ENCODE measurements around the gene ANAPC7.
"Not testable (repeated sequence)": the region's sequence is repeated elsewhere in the genome, so short reads cannot be mapped to it uniquely, and the experiment has no call there.

The ANAPC7 gene

DNA sequence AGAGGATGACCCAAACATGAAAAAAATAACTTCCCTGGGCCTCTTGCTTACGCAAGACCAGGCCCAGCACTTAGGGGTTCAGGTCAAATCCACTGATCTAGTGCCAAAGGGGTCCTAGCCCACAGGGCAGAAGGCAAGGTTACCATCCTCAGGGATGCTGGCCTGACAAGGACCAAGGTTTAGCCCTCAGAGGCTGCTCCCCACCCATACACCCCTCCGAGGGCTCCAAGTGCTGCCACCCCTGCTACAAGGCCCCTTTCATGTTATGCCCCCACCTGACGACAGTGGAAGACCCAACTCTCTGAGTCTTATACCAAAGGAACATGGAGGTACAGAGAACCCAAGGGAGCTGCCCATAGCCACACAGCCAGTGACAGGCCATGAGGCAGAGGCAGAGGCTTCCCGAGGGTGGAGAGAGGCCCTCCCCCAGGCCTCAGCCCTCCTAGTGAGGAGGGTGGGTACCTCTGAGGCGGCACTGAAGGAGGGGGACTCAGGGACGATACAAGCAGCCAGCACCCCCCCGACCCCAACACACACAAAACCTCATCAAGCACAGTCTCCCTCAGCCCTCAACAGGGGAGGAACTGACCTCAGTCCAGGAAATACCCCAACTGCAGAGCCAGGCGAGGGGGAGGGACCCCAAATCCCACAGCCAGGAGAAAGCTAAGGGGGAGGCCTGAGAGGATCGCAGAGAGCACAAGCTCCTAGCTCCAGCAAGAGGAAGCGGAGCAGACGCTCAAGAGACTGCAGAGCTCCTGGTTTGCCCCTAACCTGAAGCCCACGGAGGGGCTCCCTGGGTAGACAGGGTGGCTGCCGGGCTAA, 37.0 kb downstream of the ANAPC7 start:
- no peak for DNase-seq (ENCODE audit: low spot score)
- TF ChIP-seq, protein P1, sequence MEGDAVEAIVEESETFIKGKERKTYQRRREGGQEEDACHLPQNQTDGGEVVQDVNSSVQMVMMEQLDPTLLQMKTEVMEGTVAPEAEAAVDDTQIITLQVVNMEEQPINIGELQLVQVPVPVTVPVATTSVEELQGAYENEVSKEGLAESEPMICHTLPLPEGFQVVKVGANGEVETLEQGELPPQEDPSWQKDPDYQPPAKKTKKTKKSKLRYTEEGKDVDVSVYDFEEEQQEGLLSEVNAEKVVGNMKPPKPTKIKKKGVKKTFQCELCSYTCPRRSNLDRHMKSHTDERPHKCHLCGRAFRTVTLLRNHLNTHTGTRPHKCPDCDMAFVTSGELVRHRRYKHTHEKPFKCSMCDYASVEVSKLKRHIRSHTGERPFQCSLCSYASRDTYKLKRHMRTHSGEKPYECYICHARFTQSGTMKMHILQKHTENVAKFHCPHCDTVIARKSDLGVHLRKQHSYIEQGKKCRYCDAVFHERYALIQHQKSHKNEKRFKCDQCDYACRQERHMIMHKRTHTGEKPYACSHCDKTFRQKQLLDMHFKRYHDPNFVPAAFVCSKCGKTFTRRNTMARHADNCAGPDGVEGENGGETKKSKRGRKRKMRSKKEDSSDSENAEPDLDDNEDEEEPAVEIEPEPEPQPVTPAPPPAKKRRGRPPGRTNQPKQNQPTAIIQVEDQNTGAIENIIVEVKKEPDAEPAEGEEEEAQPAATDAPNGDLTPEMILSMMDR (IDR thresholded peaks at IDR 0.05; ENCODE audit: borderline replicate concordance, control extremely low read depth, extremely low read depth, insufficient read depth, missing control alignments): no peak
- in situ Hi-C loops (cut with MboI; ENCODE audit: low sequenced_read_pairs, unreplicated experiment): no loop called here

DNA sequence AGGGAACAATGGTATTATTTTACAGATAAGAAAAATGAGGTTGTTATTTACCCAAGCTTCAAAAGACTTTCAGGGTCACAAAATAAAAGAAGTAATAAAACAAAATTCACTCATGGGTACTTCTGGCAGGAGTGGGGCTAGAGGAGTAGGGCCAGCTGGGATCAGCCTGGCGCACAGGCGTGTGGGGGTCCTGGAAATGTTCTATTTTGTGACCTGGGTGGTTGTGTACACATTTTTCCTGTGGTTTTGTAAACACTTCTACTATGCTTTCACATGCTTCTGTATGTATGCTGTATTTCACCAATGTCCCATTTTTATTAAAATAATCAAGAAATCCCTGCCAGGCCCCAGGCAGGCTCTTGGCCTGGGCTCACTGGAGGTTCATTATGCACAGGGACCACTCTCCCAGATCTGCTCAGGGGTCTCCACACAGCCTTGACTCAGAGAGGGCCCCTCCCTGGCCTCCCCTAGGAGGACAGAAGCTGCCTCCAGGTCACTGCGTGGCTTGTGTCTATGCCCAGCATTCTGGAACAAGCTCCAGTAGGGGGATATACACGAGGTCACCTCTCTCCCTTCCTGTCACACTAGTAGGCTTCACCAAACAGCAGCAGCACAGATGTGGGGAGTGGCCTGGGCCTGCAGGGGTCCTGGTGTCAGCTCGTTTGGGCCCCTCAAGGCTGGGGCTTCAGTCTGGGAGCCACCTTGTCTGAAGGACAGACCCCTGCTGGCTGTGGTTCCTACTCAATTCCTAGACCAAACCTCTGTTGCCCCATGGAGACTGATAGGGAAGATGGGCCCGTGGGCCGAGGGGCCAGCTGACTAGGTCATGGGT, 37.8 kb downstream of the ANAPC7 start:
- DNase-seq (ENCODE audit: low spot score): no peak
- TF ChIP-seq, protein P1 (IDR thresholded peaks at IDR 0.05; ENCODE audit: borderline replicate concordance, control extremely low read depth, extremely low read depth, insufficient read depth, missing control alignments): no peak
- in situ Hi-C loops (cut with MboI; ENCODE audit: low sequenced_read_pairs, unreplicated experiment): no loop called here

DNA sequence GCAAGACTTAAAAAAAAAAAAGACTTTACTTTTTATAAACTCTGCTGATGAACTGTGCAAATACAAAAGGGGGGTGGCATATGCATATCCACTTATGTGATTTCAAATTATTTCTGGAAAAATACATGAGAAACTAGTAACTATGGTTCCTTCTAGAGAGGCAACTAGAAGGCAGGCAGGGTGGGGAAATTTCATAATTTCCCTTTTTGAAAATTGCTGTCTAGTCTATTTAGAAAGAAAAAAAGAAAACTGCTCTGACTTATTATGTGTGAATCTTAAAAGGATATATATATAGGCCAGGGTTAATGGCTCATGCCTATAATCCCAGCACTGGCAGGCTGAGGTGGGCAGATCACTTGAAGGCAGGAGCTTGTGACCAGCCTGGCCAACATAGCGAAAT, 42.3 kb downstream of the ANAPC7 start:
- no peak for DNase-seq (ENCODE audit: low spot score)
- in situ Hi-C loops (cut with MboI; ENCODE audit: low sequenced_read_pairs, unreplicated experiment): no loop called here

DNA sequence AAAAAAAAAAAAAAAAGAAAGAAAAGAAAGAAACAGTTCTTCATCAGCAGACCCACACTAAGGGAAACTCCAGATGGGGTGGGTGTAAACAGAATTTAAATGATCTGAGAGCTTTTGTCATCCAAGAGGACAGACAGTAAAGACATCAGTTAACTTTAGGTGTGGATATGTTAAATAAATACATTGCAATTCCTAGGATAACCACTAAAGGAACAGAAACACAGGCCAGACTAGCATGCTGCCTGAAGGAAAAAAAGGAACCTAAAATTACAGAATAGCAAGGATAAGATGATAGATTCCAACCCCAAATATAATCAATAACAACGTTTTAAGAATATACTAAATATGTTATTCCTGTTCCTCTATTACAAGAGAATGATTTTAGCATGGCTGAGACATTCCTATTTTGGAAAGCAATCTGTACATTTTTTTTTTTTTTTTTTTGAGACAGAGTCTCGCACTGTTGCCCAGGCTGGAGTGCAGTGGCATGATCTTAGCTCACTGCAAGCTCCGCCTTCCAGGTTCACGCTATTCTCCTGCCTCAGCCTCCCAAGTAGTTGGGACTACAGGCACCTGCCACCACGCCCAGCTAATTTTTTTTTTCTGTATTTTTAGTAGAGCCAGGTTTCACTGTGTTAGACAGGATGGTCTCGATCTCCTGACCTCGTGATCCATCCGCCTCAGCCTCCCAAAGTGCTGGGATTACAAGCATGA, 45.0 kb downstream of the ANAPC7 start:
- DNase-seq (ENCODE audit: low spot score); in situ Hi-C loops (cut with MboI; ENCODE audit: low sequenced_read_pairs, unreplicated experiment): not testable (repeated sequence)

More for the DNA sequence above, 42.3 kb downstream of the ANAPC7 start:
- TF ChIP-seq, protein P1 (IDR thresholded peaks at IDR 0.05; ENCODE audit: borderline replicate concordance, control extremely low read depth, extremely low read depth, insufficient read depth, missing control alignments): no peak

DNA sequence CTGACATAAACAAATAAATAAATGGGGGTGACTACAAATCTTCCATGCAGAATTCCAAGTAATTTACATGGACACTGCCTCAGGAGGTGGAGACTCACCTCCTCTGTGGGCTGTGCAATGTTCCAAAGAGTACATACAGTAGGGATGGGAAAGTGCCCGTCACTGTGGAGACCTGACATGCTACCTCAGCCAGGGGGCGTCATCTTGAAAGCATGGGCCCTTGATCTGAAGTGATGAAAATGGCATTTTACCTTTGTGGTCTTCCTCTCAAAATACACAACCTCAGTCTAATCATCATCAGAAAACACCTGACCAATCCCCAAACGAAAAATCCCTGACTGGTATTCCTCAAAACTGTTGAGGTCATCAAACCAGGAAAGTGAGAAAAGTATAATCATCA, 48.4 kb downstream of the ANAPC7 start:
- in situ Hi-C loops (cut with MboI; ENCODE audit: low sequenced_read_pairs, unreplicated experiment): no loop called here
- TF ChIP-seq, protein P1 (IDR thresholded peaks at IDR 0.05; ENCODE audit: borderline replicate concordance, control extremely low read depth, extremely low read depth, insufficient read depth, missing control alignments): peak; percentile 41
- DNase-seq (ENCODE audit: low spot score): peak; percentile 67

DNA sequence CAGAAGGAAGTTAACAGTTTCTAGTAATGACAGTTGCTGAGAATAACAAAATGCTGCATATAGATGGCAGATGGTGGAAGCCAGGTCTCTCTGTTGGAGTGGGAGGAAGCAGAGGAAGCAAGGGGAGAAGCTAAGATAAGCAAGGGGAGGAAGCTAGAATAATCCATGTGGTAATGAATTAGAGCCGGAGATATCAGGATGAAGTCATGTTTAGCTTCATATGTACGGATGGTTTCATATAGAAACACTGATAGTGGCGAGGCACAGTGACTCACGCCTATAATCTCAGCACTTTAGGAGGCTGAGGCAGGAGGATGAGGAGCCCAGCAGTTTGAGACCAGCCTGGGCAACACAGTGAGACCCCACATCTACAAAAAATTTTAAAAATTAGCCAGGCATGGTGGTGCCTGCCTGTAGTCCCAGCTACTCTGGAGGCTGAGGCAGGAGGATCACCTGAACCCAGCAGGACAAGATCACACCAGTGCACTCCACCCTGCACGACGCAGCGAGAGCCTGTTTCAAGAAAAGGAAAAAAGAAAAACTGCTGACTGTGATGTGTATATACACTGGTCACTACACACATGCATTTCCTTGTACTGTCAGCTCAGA, 49.2 kb downstream of the ANAPC7 start:
- in situ Hi-C loops (cut with MboI; ENCODE audit: low sequenced_read_pairs, unreplicated experiment): no loop called here
- DNase-seq (ENCODE audit: low spot score): no peak

More for the DNA sequence above, 49.2 kb downstream of the ANAPC7 start:
- TF ChIP-seq, protein P1 (IDR thresholded peaks at IDR 0.05; ENCODE audit: borderline replicate concordance, control extremely low read depth, extremely low read depth, insufficient read depth, missing control alignments): no peak

Data from GM13976 (cell line).